CD4-positive, alpha-beta T cell treated with Interleukin-6 at 100 ng/mL for 8 hours (primary cell): Measurements from ENCODE around the gene PHC2.
A peak's percentile ranks its signal among the peaks of the same experiment; 100 is the strongest.

Experiments
- DNase-seq: peaks from one replicate; pipeline ENCODE4 v3.0.0-alpha.2; 2020; ENCODE audit warnings: mixed read lengths, low spot score

PHC2 gene

GRCh38 chr1:33369764-33370163, 61.1 kb downstream of the PHC2 start:
- DNase-seq = no peak

DNA sequence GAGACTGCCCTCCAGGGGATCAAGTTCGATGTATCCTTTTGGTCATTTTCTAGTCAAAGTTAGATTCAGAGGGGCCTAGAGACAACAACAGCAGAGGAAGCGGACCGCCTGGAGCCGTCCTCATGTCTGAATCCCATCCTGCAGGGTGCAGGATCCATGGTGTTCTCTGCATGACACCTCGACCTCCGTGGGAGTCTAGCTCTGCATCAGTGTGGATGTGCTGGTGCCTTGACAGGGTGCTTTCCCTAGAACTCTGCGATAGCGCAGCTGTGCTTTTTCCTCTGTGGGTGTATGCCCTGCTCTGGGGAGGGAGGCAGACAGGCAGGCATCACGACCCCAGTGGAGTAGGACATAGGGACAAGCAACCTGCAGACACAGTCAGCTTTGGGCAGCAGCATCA, 61.8 kb downstream of the PHC2 start:
- no peak for DNase-seq

DNA sequence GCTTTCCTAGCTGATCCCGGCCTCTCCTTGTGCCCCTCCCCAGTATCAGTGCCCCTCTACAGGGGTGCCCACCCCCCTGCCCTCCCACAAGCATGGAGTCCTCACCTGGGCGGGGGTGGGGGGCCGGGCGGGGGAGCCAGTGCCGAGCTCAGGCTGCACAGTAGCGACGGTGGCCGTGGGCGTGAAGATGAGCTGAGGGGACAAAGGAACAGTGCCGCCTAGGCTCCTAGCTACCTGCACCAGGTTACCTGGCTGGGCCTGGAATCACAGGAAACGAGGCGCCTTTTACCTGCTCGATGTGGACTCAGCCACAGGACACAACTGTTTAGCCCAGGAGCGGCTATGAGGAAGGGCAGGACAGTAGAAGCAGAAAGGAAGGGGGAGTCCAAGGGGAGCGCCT, 62.5 kb downstream of the PHC2 start:
- no peak for DNase-seq

DNA sequence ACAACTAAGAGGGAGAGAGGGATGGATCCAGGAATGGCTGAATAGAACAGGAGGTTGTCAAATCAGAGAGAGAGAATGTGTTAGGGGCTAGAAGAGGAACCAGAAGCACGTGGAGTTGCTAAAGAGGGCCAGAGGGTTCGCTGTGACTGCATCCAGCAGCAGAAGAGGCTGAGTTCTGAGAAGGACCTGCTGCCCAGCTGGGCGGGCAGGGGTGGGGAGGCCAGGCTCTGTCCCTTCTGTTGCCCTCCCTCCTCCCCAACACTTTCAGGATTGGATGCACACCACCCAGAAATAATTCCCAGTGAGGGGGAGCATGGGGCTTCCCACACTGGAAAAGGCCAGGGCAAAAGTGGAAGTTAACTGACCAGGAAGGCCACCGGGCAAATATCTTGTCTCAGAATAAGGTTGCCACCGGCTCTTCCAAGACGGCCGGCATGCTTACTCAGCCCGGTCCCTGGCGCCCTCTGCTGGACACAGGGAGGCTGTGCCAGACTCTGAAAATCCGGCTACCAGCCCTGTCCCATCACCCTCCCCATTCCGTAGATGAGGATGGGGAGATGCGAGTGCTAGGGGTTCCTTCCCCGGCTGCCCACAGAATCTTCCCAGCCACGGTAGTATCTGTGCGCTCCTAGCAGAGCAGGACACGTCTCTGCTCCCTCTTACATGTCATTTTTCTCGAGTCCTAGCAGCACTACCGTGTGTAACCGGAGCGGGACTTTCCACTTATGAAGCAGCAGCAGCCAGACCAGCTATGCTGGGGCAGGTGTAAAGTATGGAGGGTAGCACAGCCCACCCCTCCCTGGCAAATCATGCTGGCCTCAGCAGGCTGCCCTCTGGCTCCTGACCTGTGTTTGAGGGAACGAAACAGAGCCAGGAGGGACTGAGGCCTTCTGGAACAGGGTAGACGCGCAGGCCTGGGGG, 63.1 kb downstream of the PHC2 start:
- DNase-seq = peak; percentile 84

GRCh38 chr1:33366762-33367484, 64.0 kb downstream of the PHC2 start:
- DNase-seq = no peak

- no peak for DNase-seq
Observed at GRCh38 chr1:33365560-33365997, 65.3 kb downstream of the PHC2 start.

- DNase-seq = no peak
Observed at GRCh38 chr1:33364565-33364918, 66.4 kb downstream of the PHC2 start.

DNA sequence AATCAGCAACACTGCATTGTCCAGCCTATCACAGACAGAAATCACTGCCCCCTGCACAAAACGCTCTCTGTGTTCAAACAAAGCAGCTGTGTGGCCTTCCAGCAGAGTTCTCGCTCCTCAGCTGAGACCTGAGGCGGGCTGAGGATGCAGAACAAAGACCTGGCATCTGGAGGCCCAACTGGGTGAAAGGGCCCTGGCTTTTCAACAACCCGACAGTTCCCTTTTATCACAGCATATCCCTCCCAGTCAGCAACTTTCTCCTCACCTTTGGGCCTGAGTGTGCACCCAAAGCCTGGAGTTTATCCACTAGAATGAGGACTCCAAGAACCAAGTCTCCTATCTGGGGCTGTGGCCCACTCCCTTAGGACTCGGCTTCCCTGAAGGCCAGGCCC, 67.4 kb downstream of the PHC2 start:
- no peak for DNase-seq

- no peak for DNase-seq
Observed at GRCh38 chr1:33363021-33363420, 67.9 kb downstream of the PHC2 start.

DNA sequence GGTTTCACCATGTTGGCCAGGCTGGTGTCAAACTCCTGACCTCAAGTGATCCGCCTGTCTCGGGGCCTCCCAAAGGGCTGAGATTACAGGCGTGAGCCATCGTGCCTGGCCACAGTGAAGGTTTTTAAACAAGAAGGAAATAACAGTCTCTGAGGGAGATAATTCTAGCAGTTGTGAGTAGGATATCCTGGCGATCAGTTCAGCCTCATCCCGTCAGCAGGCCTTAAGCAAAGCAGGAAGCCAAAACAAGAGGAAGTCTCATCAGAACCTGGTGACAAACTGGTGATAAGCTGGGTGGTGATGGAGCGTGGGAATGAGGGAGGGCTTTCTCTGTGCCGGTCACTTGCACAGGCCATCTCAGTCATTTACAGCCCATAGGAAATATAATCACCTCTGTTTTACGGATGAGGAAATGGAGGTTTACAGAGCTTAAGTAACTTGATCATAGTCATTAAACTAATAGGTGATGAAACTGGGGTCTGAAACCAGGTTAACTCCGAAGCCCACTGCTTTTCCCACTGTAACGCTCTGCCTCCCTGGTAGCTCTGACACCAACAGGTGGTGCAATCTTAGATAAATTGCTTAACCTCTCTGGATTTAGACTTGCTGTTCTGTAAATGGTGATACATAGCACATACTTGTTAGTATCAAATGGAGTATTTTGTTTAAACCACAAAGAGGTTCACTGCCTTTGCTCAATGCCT, 69.2 kb downstream of the PHC2 start:
- no peak for DNase-seq

DNA sequence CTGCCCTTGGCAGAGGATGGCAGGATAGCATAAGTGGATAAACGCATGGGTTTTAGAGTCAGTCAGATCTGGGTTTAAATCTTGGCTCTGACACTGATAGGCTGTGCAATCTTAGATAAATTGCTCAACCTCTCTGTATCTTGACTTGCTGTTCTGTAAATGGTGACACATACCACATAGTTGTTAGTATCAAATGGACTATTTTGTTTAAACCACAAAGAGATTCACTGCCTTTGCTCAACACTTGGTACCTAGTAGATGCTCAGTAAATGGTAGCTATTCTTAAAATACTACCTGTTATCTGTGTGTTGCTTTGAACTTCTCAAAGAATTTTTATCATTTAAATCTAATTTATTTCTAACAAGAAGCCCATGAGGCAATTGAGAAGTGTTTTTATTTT, 70.5 kb downstream of the PHC2 start:
- no peak for DNase-seq

DNA sequence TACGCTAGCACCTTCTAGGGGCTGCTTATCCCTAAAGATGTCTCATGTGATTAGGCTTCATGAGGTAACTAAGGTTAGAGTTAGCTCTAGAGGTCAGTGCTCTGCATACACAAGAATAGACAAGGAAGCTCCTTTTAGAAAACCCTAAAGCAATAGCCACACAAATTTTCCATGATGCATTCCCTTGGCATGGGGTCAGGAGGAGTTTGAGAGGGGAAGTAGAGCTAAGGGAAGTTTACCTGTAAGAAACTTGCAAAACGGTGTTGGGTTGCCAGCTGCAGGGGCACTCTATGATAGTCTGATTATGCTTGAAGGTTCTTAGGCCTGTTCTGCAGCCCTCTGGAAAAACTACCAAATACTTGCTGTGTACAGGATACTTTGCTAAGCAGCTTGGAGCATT, 71.0 kb downstream of the PHC2 start:
- no peak for DNase-seq

DNA sequence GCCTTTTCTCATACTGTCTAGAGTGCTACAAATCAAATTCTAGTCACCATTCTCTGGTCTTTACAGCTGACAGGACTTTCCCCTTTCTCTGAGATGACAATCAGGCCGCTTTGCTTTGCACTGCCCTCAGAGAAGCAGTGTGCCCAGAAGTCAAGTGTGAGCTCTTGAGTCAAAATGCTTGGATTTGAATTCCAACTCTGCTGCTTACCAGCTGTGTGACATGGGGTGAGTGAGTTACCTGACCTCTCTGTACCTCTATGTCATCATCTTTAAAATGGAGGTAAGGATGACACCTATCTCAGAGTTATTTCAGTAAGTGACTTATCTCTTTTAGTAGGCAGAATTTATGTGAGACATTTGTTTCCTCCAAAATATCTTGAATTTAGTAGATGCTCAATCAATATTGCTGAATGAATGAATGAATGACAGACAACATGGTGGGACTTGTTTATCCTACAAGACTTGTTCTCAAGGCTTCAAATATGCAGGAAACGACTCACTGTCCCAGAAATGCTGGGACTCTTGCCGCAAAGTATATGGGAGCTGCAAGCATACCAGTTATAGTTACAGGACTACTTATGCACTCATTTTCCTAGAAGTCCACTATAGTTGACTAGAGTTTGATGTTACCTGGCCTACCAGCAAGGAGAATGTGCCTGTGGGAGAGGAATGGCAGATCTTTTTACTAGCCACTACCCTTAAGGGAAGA, 71.9 kb downstream of the PHC2 start:
- no peak for DNase-seq

- DNase-seq = no peak
Observed at GRCh38 chr1:33358114-33358794, 72.6 kb downstream of the PHC2 start.

- no peak for DNase-seq
Observed at GRCh38 chr1:33357099-33357498, 73.8 kb downstream of the PHC2 start.

- no peak for DNase-seq
Observed at GRCh38 chr1:33354707-33355316, 76.1 kb downstream of the PHC2 start.

- DNase-seq = no peak
Observed at GRCh38 chr1:33353531-33353930, 77.4 kb downstream of the PHC2 start.

DNA sequence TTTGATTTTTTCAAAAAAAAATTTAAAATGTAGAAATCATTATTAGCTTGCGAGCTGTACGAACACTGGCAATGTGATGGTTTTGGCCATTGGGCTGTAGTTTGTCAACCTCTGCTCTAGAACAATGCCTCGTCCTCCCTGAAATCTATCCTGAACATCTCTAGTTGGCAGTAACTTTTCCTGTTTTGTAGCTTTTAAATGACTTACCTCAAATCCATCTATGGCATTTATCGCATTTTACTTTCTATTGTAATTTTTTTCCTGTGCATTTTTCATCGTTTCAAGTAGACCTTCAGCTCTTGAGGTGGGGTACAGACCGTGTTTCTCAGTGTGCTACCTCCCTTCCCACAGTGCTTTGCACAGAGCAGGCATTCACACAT, 79.6 kb downstream of the PHC2 start:
- DNase-seq = no peak

- no peak for DNase-seq
Observed at GRCh38 chr1:33350611-33351280, 80.1 kb downstream of the PHC2 start.

DNA sequence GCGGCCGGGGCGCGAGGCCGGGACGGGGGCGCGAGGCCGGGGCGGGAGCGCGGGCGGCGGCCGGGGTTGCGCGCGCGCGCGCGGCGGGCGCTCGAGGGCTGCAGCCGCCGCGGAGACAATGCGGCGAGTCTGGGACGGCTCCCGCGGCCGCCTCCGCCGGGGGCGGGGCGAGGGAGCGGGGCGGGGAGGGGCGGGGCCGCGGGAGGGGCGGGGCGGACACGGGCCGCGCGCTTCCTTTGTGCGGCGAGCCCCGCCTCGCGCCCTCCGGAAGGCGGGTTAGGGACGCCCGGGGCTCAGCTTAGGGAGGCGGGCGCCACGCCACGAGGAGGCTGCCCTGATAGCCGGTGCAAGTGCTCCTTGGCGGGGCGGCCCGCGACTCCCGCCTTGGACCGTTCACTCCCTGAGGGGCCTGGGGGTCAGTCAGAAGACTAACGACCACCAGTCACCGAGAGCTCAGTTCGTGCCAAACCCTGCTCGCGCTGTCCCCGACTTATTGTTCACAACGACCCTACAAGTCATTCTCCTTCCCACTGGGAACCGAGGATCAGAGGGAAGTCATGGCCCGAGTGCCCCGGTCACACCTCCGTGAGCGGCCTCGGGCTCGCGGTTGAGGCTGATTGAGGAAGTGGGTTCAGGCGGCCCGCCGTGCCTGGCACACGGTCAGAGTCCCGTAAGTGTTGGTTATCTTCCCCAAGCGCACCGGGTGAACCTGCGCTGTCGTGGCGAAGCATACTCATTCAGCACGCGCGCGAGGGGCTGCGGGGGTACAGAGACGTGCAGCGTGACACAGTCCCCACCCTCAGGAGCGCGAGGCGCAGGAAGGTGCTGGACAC, 80.9 kb downstream of the PHC2 start:
- DNase-seq = peak; percentile 80
